Endometrial microvascular endothelial cells (primary cell): ENCODE results near the gene MARCKS. TPM values are rescaled to one million over a fixed set of nuclear protein-coding genes. Genes with fewer than 3 reads are reported as not detected.
"Not testable (repeated sequence)": the region's sequence is repeated elsewhere in the genome, so short reads cannot be mapped to it uniquely, and the experiment has no call there.

Experiments used
- in situ Hi-C: cut with HindIII; loops from 2 replicates; pipeline ENCODE4 v1.10.0; 2017; ENCODE audit warnings: low sequenced_read_pairs, low pct_unique_long_range_greater_than_20kb; ENCODE audit errors: inconsistent ontology term
- total RNA-seq: library from RNA; depleted of rRNA; stranded (reverse); fragments of >200 nt; gene quantifications from one replicate; pipeline ENCODE4 v1.2.3, GENCODE V29; 2015; ENCODE audit errors: inconsistent ontology term

The MARCKS gene
- total RNA-seq, 1 donor from 2014 or later, result 117 TPM

GRCh38 chr6:113910285-113910684 lies 53.1 kb downstream of the MARCKS start:
- in situ Hi-C loops, result not testable (repeated sequence)

Other genes with a start within 250 kb of the MARCKS start
- gene HDAC2, start 113.8 kb downstream of the MARCKS start, total RNA-seq, result 91.6 TPM